Head of caudate nucleus (tissue), 42 donors: ENCODE data around the gene BCL3.

Experiments used
- DNase-seq, 42 donors: peaks; one replicate each; pipeline versions ENCODE4 v3.0.0 to v3.0.0-alpha.2; 2020 to 2021; ENCODE audit warnings: mixed read lengths in 7 of 42
- intact Hi-C: fragments of 100-400 bp; cut with DNase I; formaldehyde crosslinking; loops from one replicate; pipeline ENCODE4 v1.15.0; 2022

BCL3 gene

GRCh38 chr19:44806291-44806690 is 57.8 kb downstream of the BCL3 start:
- intact Hi-C loops = no loop called here
- no peak for DNase-seq

- intact Hi-C loops = no loop called here
Measured at GRCh38 chr19:44807162-44807561, 58.7 kb downstream of the BCL3 start.

DNA sequence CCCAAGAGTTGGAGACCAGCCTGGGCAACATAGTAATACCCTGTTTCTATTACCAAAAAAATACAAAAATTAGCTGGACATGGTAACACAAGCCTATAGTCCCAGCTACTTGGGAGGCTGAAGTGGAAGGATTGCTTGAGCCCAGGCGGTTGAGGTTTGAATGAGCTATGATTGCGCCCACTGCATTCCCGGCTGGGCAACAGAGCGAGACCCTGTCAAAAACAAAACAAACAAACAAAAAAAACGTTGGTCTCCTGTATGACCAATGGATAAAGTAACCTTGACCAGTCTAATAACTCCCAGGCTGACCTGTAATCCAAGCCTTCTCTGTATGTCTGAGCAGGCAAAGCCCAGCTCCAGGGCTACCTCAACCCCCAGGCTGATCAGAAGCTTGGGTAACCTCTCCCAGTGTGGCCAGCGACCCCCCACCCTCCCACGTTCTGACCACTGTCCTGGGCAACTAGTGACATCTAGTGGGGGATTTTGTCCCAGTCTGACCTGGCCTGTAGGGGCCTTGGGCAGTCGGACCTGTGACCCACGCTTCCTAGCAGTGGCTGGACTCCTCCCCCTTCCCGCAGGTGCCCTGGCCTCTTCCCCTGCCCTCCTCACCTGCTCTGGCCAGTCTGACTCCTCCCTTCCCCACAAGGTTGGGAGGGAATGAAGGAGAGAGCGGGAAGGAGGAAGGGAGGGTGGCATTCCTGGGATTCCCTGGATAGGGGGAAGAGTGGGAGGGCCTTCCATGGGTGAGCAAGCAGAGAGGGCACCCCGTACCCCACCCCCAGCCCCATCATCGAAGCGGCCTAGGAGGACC is 59.3 kb downstream of the BCL3 start:
- peak in 25 of 42 donors; percentile 7 to 65 (median 25) for DNase-seq
- intact Hi-C loops = no loop called here

More at GRCh38 chr19:44807162-44807561, 58.7 kb downstream of the BCL3 start:
- no peak for DNase-seq

DNA sequence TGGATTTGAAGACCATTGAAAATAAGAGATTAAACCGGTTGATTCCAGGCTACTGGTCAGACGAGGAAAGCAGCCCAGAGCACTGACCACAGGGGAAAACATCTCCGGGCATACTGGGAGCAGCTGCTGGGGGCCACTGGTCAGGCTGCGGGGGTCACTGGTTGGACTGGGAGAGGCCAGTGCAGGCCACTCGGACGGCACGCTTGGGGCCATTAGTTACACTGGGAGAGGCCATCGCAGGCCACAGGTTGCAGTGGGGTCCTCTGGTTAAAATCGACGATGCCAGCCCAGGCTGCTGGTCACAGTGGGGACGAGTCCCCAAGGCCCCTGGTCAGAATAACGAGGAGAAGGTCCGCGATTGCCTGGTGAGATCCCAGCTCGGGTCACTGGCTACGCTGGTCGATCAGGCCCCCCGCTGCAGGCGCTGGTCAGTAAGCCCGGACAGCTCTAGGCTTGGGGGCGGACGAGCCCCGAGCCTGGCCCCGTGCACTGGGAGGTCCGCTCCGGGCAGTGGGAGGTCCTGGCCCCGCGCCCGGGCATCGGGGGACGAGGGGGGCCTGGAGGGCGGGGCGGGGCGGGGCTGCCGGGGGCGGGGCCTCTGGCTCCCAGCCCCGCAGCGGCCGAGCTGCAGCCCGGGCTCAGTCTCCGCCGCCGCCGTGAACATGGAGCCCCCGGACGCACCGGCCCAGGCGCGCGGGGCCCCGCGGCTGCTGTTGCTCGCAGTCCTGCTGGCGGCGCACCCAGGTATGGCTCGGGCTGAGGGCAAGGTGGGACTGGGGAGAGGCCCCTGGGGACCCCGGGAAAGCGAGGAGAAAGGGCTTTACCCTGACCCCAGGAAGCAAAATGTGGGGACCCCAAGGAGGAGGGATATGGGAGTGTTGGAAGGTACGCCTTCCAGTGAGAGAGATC is 60.2 kb downstream of the BCL3 start, which contains the start of gene BCAM:
TSS of gene BCAM (plus strand) at position 641 of the 909 bp plus-strand sequence. CDS start at position 663, 22 bp downstream.
- intact Hi-C loops = no loop called here
- peak in 40 of 42 donors; percentile 9 to 76 (median 51) for DNase-seq
